Body of pancreas (tissue), 4 donors: ENCODE measurements around the gene ART4.

Source experiments
- CTCF ChIP-seq, 7 experiments: fragments of 450-650 bp in 4 of 7; fragments of 200-600 bp in 3 of 7; sonication (generic) in 3 of 7; IDR thresholded peaks; one replicate each; pipeline ENCODE4 v1.5.1; 2016 to 2019; ENCODE audit warnings: antibody characterized with exemption in 7 of 7
- POLR2A ChIP-seq, 3 donors: fragments of 450-650 bp; IDR thresholded peaks; one replicate each; pipeline ENCODE4 v1.6.1; 2016; ENCODE audit warnings: antibody characterized with exemption in 3 of 3, mild to moderate bottlenecking in 2 of 3

- TF ChIP-seq POLR2A (IDR thresholded peaks at IDR 0.05) = no peak
- TF ChIP-seq CTCF (IDR thresholded peaks at IDR 0.05) = no peak
These were observed 42.9 kb upstream of the ART4 start for GRCh38 chr12:14886271-14886670.
